ENCODE results near the gene LAMA4.

The LAMA4 gene

DNA sequence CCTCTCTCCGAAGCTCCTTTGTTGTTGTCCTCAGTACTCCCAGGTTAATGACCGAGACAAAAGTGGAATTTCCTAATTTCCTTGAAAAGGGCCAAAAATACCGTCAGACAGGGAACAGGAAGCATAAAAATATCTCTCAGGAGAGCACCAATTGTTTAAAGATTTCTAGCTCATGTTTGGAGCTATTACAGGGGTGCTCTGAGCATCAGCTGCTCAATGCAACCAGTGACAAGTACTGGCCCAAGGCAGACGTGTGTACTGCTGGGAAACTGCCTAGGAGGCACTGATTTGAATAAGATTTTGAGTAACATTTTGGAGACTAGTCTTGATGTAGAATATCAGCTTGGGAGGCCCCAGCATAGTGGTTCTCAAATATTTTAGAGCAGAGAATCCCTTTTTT, 17.3 kb downstream of the LAMA4 start:
- DNase-seq (ENCODE audit: low read depth, low spot score) = no peak

- no peak for DNase-seq (ENCODE audit: low read depth, low spot score)
Observed at GRCh38 chr6:112235956-112236355, 18.4 kb downstream of the LAMA4 start.

DNA sequence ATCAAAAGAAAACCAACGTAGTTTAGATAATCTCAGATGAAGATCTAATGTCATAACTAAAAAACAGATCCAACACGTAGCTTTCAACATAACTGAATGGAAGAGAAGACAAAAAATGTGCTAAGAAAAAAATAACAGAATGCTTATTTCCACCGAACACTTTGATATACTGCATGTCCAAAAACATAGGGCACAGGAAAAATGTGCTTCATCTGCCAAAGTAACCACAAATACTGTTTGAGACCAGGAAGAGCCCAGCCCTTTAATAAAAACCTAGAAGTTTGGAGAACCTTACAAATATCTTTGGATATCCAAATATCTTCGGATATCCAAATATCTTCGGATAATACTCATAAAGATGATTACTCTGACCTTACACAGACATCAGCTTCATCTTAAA, 19.8 kb downstream of the LAMA4 start:
- no peak for DNase-seq (ENCODE audit: low read depth, low spot score)

GRCh38 chr6:112233847-112234246, 20.5 kb downstream of the LAMA4 start:
- DNase-seq (ENCODE audit: low read depth, low spot score) = no peak

DNA sequence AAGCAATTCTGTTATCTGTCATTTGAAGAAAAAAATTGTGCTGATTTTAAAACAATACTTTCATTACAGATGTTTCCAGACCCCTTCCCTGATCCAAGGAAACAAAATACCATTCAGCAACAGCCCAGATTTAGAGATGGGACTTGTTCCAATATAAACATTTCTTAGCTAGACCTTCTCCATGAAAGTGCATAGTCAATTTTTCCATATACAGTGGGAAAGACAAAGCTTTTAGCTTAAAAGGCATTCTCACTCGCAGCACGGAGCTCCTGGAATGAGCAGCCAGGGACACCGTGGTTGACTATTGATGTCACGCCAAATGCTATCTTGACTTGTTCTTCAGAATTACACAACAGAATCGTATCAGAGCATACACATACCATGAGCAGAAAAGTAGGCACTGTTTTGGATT, 21.5 kb downstream of the LAMA4 start:
- DNase-seq (ENCODE audit: low read depth, low spot score) = no peak

DNA sequence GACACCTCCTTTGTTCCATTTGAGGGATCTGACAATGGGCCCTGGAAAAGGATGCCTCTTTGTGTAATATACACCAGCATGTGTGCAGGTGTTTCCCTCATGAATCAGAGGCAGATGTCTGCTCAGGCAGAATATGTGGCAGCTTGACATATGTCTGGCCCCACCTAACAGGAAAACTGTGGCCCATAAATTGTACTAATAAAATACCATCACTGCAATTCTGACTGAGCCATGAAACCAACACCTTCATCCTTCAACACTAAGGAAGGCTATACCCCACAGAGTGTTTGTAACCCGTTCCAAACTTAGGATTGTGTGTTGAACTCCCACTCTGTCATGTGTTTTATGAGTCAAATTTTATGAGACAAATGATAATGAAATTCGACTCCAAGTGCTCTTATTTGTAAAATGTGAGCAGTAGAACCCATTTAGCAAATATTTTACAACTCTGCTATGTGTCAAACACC, 22.7 kb downstream of the LAMA4 start:
- DNase-seq (ENCODE audit: low read depth, low spot score) = no peak

DNA sequence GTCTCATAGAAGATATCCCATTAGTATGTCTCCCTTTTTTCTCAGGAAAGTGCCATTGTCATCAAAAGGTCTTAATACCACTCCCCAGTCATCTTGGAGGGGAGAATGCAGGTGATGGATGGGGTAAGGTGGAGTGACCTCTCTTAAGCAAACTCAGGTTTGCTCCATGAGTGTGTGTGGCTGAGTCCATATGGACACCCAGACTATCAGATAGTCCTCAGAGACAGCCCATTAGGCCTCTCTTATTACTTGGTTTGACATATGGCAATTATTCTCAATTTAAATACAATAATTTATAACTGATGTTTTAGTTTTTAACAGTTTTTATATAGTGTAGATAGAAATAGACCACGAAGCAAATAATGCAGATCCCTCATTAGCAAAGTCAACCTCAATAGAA, 23.2 kb downstream of the LAMA4 start:
- DNase-seq (ENCODE audit: low read depth, low spot score) = no peak

- no peak for DNase-seq (ENCODE audit: low read depth, low spot score)
Observed at GRCh38 chr6:112228480-112229332, 25.7 kb downstream of the LAMA4 start.

GRCh38 chr6:112227992-112228391, 26.4 kb downstream of the LAMA4 start:
- no peak for DNase-seq (ENCODE audit: low read depth, low spot score)

GRCh38 chr6:112227411-112227810, 27.0 kb downstream of the LAMA4 start:
- DNase-seq (ENCODE audit: low read depth, low spot score) = no peak

GRCh38 chr6:112225691-112226090, 28.7 kb downstream of the LAMA4 start:
- no peak for DNase-seq (ENCODE audit: low read depth, low spot score)

DNA sequence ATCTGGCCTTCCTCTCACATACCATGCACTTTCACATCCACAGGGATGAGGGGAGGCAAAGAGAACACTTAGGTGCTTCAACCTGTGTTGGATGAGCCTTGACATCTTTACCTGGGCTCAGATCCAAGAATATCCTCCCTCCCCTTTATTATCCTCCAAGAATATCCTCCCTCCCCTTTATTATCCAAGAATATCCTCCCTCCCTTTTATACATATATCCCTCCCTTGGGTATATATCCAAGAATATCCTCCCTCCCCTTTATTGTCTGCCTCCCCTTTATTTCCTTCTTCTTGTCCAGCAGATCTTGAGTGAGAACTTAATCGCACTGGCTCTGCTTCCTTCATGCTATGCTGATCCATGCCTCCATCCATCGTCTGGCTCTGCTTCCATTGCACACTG, 30.3 kb downstream of the LAMA4 start:
- no peak for DNase-seq (ENCODE audit: low read depth, low spot score)

GRCh38 chr6:112223070-112223861, 31.1 kb downstream of the LAMA4 start:
- no peak for DNase-seq (ENCODE audit: low read depth, low spot score)

- no peak for DNase-seq (ENCODE audit: low read depth, low spot score)
Observed at GRCh38 chr6:112221981-112222852, 32.1 kb downstream of the LAMA4 start.

DNA sequence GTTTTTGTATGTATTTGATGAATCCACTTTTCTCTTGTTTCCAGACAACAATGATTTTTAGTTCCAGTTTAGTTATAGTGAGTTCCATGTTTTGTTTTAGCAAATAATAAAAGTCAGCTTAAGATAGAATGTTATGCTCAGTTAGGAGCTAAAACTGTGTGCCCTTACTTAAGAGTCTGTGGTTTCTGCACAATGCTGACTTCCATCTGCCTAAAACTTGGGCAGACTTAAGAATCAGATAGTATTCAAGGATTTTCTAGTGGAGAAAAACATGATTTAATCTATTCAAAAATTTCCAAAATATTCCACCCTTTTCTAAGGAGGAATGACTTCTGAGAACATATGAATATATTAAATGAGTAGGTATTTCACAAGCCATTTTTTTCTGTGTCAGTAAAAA, 32.8 kb downstream of the LAMA4 start:
- DNase-seq (ENCODE audit: low read depth, low spot score) = no peak

GRCh38 chr6:112218563-112218962, 35.8 kb downstream of the LAMA4 start:
- no peak for DNase-seq (ENCODE audit: low read depth, low spot score)

DNA sequence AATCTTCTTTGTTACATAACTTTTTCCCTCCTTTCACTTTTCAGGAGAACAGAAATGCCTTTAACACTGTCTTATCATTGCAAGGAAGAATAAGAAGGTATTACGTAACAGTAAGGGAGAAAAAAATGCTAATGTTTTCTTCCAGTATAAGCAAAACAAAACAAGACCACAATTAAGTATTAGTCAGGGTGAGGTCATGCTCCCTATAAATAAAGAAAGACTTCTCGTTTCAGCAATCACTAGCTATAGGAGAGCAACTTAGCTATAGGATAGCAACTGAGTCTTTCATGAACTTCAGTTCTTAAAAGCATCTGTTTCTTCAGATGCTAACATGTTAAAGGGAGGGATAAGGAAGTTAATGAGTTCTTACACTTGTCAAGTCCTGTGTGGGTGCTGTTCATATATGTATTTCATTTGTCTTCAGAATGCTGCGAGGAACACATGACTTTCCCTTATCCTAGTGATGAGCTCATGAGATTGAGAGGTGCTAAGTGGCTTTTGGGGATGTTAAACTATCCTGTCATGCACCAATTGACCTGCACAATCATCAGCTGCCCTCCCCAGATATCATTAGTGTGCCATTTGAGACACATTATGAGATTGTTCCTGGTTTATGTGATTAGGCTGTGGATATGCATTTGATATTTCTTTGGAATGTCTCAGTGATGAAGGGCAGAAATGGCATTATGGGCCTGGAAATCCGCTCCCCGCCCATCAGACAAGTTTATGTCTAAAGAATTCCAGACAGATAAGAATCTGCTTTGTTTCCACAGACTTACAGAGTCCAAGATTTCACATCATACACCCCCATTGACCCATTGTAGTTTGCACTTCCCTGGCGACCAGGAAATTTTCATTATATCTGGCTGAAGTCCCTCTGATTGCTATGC, 37.5 kb downstream of the LAMA4 start:
- DNase-seq (ENCODE audit: low read depth, low spot score) = no peak

GRCh38 chr6:112215488-112216284, 38.7 kb downstream of the LAMA4 start:
- no peak for DNase-seq (ENCODE audit: low read depth, low spot score)

GRCh38 chr6:112214739-112215269, 39.6 kb downstream of the LAMA4 start:
- DNase-seq (ENCODE audit: low read depth, low spot score) = no peak

DNA sequence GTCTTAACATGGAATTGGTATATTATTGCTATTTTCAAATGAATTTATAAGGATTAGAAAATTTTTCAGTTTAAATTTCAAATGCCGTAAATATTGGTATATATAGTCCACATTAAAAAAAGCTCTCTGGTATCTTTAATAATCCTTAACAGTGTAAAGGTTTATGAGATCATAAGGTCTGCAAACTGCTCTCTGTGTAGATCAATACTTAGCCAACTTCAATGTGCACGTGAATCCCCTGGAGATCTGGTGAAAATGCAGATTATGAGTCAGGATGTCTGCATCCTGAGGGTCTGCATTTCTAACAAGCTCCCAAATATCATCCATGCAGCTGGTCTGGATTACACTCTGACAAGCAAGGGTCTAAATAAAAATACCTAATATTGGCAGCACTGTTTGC, 43.5 kb downstream of the LAMA4 start:
- no peak for DNase-seq (ENCODE audit: low read depth, low spot score)

Data from activated CD4-positive, CD25-positive, alpha-beta regulatory T cell treated with anti-CD3 and anti-CD28 coated beads, Interleukin-2, amount 50 U/mL, for 16 hours (primary cell).